Measurements from ENCODE around the gene SPEM1.

DNA sequence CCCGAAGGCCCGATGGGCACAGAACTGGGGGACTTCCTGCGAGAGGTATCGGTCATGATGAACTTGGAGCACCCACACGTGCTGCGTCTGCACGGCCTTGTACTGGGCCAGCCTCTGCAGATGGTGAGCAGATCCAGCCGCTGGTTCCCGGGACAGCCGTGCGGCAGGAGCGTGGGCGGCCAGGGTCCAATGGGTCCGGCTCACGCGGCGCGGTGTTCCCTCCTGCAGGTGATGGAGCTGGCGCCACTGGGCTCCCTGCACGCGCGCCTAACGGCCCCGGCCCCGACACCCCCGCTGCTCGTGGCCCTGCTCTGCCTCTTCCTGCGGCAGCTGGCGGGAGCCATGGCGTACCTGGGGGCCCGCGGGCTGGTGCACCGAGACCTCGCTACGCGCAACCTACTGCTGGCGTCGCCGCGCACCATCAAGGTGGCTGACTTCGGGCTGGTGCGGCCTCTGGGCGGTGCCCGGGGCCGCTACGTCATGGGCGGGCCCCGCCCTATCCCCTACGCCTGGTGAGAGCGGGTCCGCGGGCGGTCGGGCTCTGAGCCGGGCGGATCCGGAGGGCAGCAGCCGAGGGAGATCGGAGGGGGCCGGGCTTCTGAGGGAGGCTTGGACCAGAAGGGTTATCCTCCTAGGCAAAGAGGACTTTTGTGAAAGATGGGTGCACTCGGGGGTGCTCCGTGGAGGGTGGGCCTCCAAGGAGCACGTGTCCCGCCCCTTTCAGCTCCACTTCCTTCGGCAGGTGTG lies 36.2 kb upstream of the SPEM1 start:
- no peak for TF ChIP-seq GATA2 (IDR thresholded peaks at IDR 0.05; ENCODE audit: low read depth, low read length)
- no peak for TF ChIP-seq GATA3 (IDR thresholded peaks at IDR 0.05; ENCODE audit: low read depth, low read length)

All from SH-SY5Y (cell line).